DMS153 treated with DMSO at 0.1 percent for 48 hours (cell line): ENCODE results near the gene MUS81.

Experiments used
- DNase-seq: peaks from one replicate; lab custom pipeline; 2025; ENCODE audit not compliant: unreplicated experiment; lab: John Stamatoyannopoulos, UW

The MUS81 gene

DNA sequence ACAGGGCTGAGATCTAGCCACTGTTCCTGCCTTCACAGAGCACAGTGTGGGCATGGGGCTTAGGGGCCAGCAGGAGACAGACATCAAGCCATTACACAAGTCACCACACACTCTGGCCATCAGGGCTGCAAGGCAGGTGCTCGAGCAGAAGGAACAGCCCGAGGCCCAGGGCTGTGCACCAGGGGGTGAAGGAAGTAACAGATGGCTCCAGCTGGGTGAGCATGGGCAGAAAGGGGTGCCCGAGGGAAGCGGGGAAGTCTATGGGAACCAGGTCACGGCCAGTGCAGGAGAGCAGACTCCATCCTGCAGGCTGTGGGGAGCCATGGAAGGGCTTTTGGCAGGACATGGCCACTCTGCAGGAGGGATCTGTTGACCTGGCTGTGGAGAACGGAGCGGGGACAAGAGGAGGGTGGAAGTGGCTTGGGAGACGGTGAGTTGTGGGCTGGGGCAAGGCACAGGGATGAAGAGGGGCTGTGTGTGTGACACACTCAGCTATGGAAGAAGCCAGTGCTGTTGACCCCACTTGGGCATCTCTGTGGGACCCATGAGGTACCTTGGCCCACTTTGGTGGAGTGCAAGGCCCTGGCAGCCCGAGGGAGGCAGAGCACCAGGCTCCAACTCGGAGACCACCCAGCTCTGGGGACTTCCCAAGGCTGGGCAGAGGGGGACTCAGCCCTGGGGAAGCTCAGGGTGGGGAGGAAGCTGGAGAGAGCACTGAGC, 55.0 kb downstream of the MUS81 start:
- no peak for DNase-seq

DNA sequence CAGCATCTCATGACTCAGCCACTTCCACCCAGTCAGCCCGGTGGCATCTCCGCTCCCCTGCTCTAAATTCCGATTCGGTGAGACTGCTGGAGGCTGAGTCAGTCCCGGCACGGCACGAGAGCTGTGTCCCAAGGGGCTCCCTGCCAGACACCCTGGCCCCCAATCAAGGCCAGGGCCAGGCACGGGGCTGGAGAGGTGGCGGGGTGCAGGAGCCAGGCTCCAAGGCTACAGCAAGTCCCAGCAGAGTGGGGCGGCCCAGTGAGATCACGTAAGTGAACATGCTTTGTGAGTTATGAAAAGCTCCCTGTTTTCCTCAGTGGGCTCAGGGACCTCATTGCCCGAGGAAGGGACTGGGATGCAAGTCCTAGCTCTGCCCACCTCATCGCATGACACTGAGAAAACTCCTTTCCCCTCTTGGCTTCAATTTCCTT, 55.6 kb downstream of the MUS81 start:
- no peak for DNase-seq
